Subcutaneous adipose tissue (tissue), 4 donors: ENCODE measurements around the gene TCF4. TPM values are rescaled to one million over a fixed set of nuclear protein-coding genes. Genes with fewer than 3 reads are reported as not detected.

Source experiments
- CTCF ChIP-seq: fragments of 450-650 bp; IDR thresholded peaks from one replicate; pipeline ENCODE4 v1.5.1; 2016; ENCODE audit warnings: low read depth, mild to moderate bottlenecking, control low read depth, antibody characterized with exemption, moderate library complexity
- total RNA-seq, 4 donors: library from RNA; depleted of rRNA; stranded (reverse); fragments of >200 nt; gene quantifications; one replicate each; pipeline ENCODE4 v1.1.0, GENCODE V29; 2016

Gene TCF4
- total RNA-seq, 4 donors from 2014 or later: 110 to 250 (median 170) TPM

- TF ChIP-seq CTCF: no peak
Measured at GRCh38 chr18:55314615-55315237, 273.3 kb downstream of the TCF4 start.

- TF ChIP-seq CTCF: no peak
Measured at GRCh38 chr18:55314031-55314430, 274.0 kb downstream of the TCF4 start.

- no peak for TF ChIP-seq CTCF
Measured at GRCh38 chr18:55310863-55311262, 277.1 kb downstream of the TCF4 start.

GRCh38 chr18:55310044-55310676, 277.8 kb downstream of the TCF4 start:
- no peak for TF ChIP-seq CTCF

GRCh38 chr18:55309249-55309648, 278.7 kb downstream of the TCF4 start:
- TF ChIP-seq CTCF: no peak

GRCh38 chr18:55307505-55307904, 280.5 kb downstream of the TCF4 start:
- TF ChIP-seq CTCF: no peak

GRCh38 chr18:55306359-55307024, 281.5 kb downstream of the TCF4 start:
- no peak for TF ChIP-seq CTCF
